OCI-LY3 (cell line): ENCODE results near the gene RPS25.

ENCODE experiments used
- CTCF ChIP-seq: fragments of 200-600, 300-600 bp; sonication (generic); IDR thresholded peaks from 2 replicates; pipeline ENCODE4 v1.5.1; 2014; ENCODE audit warnings: antibody characterized with exemption, low read length, low read depth
- EZH2phosphoT487 ChIP-seq: fragments of 200-600 bp; shearing (Covaris generic); IDR thresholded peaks from 2 replicates; pipeline ENCODE4 v1.6.1; 2018; ENCODE audit warnings: antibody characterized with exemption, mixed run types, low read depth

GRCh38 chr11:119025099-119025473, 6.9 kb upstream of the RPS25 start:
- TF ChIP-seq CTCF (no peak), EZH2phosphoT487 (no peak)
